Tongue (tissue), 2 donors: ENCODE data around the gene CASZ1. TPM values are rescaled to one million over a fixed set of nuclear protein-coding genes. Genes with fewer than 3 reads are reported as not detected.

Experiments used
- DNase-seq: peaks from one replicate; pipeline ENCODE4 v3.0.0-alpha.2; 2015
- total RNA-seq: library from RNA; depleted of rRNA; stranded (reverse); fragments of >200 nt; gene quantifications from one replicate; pipeline ENCODE4 v1.2.3, GENCODE V29; 2014

The CASZ1 gene
- total RNA-seq, 1 donor from 2014 or later: 20.9 TPM

DNA sequence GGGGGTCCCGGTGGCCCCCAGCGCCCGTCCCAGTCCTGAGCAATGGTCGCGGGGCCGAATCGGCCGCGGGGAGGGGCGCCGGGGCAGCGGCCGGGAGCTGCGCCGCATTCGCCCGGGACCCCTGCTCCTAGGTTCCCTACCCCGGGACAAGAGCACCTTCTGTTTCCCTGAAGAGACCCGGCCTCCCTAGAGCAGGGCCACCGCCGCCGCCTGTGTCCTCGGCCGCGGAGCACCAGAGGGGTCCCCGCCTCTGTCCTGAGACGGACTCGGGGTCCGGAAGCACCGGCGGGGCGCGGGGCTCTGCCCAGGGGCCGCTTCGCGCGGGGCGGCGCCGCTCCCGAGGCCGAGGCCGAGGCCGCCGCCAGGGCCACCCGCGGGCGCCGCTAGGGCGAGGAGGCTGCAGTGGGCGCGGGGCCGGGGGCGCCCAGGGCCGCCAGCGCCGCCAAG is 157.9 kb downstream of the CASZ1 start:
- no peak for DNase-seq

DNA sequence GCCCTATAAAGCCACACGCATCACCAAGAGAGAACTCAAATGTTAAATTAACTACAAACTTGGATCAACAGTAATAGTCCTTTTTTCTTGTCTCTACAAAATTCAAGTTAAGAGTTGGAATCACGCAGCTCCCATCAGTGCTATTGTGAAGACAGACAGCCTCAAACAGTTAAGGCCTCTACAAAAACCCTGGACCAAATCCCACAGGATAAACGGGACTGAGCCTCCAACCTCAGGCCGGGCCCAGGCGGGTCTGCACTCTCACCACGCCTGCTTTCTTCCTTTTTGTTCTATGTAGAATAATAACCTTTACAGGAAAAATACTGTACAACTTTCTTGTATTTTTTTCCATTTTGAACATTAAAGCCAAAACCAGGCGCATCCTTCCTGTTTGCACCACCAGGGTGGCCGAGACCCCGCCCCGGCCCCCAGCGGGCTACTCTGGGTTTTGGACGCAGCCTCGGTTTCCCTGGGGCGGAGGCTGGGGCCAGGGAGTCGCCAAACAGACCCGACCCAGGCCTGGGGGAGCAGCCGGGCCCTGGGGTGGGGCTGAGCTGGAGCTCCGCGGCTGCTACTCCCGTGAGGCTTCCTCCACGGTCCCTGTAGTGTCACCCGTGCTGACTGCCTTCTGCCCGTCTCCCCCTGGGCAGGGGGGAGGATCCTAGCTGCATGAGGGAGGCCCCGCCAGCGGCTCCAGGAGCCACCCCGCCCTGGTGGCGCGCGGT is 158.4 kb downstream of the CASZ1 start:
- no peak for DNase-seq

DNA sequence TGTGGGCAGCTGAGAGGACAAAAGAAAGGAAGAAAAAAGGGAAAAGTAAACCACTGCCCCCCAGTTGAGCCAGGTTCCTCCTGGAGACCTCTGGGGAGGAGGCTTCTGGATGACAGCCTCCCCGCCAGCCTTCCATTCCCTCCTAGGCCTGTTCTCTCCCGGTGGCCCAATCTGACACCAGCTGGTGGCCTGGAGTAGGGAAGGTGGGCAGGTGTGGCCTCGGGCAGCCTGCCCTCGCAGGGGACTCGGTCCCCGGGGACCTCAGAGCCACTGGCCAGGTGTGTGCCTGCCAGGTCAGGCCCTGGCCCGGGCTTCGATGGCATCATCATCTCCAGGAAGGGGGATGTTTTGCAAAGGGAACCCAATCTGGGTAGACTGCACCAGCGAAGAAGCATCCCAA is 159.0 kb downstream of the CASZ1 start:
- no peak for DNase-seq

DNA sequence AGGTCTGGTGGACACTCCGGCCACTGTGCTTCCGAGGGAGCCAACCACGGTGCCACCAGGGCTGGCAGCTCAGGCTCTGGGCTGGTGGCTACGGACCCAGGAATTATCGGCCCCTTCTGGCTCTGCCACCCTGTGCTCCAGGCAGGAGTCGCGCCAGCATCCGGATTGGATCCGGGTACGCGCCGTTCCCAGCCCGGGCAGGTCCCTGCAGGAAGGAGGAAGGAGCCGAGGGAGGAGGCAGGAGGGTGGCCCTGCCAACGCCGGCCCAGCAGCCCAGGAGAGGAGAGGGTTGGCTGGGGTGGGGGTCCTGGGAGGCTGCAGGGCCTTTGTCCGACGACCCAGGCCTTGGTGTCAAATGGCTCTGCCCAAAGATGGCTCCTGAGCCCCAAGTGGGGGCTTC is 160.5 kb downstream of the CASZ1 start:
- DNase-seq: no peak

DNA sequence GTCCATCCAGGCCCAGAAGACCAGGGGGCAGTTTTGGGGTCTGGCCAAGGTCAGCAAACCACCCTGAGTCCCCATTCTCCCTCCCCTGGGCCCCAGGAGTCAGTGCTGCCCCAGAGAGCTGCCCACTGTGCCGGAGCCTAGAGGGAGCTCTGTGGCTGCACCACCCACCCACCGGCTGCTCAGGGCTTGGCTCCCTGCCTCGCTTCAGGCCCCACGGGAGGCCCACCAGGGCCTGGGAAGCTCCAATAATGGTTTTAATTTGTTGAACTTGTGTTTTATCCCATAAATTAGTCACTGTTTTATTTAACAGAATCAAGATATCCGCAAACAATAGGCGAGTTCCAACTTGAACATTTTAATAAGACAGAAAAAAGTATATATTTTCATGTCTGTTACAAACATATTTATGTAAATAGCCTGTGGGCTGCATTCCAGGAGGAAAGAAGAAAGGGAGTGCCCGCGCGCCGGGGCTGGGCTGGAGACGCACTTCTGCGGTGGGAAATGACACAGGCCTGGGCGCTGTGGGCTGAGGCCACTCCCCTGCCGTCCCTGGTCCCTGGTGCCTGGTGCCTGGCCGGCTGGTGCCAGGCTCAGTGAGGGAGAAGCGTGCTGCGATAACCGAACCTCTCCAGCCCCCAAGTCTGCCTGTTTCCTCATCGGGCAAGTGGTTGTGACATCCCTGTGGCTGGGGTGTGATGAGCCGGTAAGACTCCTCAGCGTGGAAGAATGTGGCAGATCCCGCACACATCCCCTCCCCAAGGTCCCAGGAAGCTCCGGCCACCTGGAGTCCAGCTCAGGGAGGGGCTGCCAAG is 161.2 kb downstream of the CASZ1 start:
- peak; percentile 62 for DNase-seq

DNA sequence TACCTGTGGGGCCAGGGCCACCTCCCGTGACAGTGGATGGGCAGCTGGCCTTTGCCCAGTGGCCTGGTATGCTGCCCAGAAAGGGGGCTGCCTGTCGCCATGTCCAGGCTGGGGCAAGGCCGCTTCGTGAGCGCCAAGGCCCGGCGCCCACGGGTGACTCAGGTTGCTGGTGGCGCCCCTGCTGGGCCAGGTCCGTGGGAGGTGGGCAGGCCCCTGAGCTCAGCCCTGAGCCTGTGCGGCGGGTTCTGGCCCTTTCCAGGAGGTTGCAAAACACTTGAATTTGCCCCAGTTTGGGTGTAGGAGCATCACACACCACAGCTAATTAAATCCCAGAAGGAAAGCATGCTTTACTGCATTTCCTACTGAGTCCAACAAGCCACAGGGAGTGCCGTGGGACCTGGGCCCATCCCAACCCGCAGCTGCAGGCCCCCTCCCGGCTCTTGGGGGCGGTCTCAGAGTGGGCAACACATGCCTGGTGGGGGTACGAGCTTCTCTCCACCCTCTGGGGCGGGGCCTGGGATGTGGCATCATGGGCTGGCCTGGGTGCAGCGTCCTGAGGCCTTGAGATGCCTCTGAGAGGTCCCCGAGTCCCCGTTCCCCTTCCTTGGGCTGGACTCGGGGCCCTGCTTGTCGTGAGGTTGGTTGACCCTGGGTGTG is 161.9 kb downstream of the CASZ1 start:
- DNase-seq: peak; percentile 56

DNA sequence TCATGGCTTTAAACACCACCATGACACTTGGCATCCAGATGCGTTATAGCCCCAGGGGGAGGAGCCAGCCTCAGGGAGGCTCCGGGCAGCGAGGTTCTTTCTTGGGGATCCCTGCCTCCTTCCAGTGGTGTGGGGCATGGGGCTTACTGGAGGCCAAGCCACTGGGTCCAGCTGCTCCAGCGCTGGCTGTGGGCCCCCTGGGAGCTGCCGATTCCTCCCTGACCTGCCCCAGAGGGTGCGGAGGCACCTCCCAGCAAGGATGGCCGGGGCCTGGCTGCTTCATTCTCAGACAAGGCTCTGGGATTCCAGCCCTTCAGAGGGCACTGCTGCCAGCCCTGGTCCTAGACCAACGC is 162.4 kb downstream of the CASZ1 start:
- DNase-seq: no peak

DNA sequence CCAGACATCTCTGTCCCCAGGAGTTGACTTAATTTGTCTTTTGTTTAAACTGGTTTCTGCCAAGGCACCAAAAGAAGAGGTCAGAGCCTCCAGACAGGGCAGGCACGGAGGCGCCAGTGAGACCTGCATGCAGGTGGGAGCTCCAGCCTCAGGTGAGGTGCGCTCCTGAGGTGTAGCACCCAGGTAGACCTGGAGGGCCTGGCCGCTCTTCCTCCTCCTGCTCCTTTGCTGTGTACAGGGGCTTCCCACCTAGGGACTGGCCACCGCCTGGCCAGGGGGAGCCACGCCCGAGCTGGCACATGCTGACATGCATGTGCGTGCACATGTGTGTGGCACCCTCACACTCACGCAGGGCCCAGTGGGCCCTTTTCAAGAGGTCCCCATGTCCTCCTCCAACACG is 163.0 kb downstream of the CASZ1 start:
- DNase-seq: no peak

DNA sequence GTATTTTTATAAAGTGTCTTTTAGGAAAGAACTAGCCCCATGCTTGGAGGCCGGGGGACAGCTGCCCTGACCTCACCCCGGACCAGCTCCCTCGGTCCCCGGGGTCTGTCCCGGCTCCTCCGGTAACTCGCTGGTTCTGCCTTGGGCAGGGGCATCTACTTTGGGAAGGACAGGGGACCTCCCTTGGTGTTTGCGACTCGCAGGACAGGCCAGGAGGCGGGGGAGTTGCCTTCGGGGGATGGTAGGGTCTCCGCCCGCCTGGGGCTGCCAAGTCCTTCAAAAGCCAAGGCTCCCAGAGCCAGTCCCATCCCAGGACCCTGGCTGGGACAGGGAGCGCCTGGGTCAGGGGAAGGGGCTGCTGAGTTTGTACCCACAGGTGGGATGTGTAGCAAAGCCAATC is 163.8 kb downstream of the CASZ1 start:
- no peak for DNase-seq

DNA sequence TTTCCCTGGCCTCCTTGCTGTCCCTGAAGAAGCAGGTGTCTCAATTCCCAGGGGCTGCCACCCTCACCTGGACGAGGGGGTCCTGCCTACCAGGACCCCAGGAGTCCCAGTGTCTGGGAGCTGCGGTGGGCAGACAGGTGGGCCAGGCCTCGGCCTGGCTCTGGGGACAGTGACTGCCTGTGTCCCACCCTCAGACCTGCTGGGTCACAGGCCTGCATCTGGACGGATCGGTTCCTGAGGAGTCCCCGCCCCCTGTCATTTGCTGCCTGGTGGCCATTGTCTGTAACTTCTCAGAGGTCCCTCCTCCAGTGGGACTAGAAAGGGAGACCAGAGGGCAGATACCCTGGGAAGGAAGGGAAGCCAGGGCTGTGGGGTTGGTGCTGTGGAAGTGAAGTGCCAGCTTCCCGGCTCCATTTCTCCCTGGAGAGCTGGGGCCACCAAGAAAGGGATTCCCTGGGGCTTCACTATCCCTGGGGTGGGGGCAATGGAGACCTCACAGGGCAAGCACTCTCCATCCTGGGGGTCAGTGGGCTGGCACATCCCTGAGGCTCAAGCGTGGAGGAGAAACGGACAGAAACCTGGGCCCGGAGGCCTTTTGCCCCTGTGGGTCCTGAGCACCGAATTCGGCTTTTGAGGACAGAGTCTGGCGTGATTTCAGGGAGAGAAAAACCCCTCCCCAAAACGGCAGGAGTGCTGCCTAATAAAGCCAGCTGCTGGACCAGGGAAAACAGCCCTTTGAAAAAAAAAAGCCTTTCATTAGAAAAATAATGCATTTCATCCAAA is 164.4 kb downstream of the CASZ1 start:
- DNase-seq: no peak

DNA sequence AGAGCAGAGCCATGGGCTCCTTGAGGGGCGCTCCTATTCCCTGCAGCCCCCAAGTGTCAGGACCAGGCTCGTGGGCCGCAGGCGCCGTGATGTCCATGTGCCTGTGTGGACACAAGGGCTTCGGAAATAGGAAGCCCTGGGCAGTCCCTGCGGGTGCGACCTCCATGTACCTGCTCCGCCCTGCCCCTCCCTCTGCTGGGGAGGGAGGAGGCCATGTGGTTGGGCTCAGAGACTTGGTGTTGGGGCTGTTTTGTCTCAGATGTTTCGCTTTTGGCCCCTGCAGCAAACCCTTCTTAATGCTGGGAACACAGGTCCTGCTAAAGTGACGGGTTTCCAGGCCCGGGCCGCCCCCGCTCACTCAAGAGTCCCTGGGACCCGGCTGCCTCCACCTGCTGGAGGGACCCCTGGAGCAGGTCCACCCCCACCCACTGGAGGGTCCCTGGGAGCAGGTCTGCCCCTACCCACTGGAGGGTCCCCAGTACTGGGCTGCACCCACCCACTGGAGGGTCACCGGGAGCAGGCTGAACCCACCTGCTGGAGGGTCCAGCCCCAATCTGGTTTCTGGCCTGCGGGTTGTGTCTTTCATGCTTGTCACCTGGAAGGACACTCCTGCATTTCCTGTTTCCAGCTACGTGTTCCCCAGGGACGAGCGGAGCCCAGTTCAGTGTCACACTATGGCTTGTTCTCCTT is 165.2 kb downstream of the CASZ1 start:
- no peak for DNase-seq

DNA sequence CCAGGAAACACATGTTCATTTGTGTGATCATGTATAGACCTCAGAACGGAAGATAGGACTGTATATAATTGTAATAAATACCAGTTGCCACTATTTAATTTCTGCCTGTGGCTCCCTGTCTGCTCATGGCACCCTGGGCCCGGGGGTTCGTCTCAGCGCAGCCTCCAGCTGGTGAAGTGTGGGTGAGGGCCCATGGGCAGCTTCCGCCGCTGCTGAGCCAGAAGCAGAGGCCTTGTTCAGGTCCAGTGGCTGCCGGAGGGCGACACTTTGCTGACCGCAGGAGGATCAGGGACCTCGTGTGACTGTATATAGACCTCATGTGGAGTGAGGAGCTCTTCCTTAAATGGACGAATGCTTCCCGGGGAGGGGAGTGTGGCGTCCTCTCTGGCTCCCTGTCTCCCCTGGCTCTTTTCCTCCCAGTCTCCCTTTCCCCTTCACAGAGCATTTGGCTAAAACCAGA is 165.8 kb downstream of the CASZ1 start:
- no peak for DNase-seq

DNA sequence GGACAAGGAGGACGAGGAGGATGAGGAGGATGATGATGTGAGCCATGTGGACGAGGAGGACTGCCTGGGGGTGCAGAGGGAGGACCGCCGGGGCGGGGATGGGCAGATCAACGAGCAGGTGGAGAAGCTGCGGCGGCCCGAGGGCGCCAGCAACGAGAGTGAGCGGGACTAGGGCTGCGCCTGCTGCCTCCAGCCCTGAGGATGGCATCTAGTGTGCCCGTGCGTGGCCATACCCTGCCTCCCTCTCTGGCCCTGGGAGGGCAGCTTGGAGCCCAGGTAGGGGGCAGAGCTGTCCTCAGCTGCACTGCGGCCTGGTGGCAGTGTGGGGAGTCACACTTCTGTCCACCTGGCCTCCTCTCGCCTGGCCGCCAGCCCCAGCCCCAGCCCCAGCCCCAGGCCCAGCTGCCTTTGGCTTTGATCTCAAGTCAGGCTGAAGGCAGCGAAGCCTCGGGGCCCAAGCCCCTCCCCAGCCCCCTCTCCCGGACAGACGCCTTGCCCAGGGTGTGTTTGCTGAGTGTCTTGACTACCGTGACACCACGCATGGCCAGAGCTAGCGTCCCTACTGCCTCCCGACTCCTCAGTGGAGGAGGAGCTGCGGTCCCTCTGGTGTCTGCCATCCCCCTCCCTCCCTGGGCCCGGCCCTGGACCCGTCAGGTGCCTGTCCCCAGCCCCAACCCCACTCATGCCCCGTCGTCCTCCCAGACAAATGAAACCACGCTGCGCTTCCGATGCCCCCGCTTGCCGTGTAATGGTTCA is 166.5 kb downstream of the CASZ1 start:
- DNase-seq: no peak

DNA sequence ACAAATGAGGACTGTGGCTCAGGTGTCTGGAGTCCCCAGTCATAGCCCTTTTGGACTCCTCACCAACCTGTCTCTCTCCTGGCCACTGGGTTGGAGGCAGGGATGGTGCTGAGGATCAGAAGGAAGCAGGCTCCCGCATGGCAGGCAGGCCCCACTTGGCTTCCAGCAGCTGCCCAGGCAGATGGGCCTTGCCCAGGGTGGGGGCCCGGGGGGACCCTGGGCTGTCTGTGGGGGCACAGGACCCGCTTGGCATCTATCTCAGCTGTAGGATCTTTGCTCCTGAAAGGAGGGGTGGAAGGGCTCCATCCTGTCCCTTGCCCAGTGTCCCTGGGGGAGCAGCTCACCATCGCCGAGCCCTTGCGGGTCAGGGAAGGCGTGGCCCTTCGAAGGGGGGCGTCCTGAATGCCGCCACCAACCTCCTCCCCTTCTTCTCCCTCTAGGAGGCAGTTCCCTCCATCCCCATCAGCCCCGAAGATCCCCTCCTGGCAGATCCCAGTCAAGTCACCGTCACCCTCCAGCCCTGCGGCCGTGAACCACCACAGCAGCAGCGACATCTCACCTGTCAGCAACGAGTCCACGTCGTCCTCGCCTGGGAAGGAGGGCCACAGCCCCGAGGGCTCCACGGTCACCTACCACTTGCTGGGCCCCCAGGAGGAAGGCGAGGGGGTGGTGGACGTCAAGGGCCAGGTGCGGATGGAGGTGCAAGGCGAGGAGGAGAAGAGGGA is 167.2 kb downstream of the CASZ1 start:
- no peak for DNase-seq

DNA sequence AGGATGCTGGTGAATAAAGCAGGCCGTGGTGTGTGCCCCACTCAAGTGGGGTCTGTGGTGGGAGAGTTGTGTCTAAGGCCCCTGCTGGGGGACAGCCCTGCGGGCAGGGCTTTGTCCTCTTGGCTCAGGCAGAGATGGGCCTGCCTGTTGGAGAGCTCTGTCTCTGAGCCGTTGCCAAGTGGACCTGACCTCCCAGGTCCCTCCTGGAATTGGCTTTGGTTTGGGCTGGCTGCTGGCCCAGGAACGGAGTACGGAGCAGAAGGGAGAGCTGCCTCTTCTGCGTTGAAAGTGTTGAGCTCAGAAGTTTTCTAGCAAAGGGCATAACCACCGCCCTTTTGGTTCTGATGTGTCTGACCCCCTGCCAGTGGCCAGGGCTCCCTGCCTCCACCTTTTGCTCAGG is 167.8 kb downstream of the CASZ1 start:
- no peak for DNase-seq

DNA sequence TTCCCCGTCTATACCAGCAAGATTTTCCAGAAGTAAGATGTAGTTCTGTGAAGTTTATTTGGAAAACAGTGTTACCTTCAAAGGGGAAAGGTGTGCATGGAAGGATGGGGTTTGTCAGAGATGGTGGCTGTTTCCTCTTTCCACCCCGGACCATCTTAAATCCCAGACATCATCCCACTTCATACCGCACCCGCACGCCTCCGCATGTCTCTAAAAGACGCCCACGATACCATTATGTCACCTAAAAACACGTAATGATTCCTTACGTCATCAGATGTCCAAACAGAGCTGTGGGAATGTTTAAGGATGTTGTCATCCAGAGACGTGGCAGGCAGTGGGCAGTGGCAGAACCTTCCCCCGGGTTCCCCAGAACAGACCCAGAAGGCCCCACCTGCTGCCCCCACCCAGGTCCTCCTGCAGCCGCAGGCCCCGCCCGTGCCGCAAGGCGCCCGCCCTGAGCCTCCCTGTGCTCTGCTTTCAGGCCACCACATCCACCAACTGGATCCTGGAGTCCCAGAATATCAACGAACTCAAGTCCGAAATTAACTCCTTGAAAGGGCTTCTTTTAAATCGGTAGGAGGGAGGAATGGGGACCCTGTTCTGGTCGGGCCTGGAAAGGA is 169.5 kb downstream of the CASZ1 start:
- DNase-seq: no peak

DNA sequence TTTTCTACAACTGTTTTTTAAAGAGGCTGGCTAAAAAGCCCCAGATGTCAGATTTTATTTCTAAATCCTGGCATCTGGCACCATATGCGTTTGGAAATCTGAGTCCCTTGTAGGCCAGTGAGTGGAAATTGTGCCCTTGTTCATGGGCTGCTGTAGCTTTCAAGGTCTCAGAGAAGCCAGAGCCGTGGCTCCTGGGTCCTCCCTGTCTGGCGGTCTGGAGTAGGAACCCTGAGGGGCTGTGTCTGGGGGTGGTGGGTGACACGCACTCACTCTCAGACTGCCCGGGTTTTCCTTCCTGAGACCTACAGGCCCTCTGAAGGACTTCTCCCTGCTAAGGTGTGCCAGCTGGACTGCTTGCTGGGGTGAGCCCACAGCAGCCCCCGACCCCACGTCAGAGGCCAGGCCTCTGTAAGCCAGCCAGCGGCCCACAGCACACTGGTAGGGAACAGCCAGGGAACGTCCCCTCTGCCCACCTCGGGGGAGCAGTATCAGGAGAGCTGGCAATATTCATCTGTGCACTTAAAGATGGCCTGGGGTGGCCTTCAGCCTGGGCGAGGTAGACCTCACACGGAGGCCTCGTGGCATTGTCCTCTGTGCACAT is 170.2 kb downstream of the CASZ1 start:
- peak; percentile 79 for DNase-seq

DNA sequence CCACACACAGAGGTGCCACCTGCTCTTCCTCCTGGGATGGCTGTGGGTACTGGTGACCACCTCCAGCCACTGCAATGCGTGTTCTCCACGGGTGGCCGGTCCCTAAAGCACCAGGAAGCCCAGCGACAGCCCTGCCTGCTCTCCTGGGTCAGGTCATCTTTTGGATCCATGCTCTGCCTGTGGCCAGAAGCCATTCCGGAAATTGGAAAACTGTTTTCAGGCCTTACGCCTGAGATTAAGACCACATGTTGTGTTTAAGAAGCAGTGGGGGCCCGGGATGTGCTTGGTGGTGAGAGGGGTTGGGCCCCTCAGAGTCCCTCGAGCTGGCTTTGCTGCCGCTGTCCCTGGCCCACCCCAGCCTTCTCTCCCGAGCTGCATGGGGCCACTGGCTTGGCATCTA is 170.9 kb downstream of the CASZ1 start:
- DNase-seq: no peak

DNA sequence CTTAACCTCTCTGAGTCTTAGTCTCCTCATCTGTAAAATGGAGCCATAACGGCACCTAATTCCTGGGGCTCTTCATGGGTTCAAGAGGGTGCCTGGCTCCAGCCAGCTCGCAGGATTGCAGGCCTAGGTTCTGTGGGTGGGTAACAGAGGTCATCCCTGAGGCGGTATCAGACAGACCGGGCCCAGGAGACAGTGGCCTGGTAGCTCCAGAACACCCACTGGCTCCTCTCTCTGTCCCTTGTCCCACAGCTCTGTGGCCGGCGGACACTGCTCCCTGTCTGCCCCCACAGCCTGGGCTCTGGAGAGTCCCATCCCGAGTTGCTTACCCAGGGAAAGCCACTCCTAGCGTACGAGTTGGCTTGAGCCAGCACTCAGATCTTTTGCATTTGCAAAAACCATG is 171.4 kb downstream of the CASZ1 start:
- no peak for DNase-seq
